DND-41 (cell line): ENCODE results near the gene PER1.
"Not testable (repeated sequence)": the region's sequence is repeated elsewhere in the genome, so short reads cannot be mapped to it uniquely, and the experiment has no call there.

Source experiments
- ATAC-seq: fragments of 200-7000 bp; cut with Tn5 transposase; 3 replicates; pipeline ENCODE4 v1.9.1; 2021; ENCODE audit warnings: low read depth; ENCODE audit not compliant: insufficient read depth
- DNase-seq: peaks from one replicate; pipeline ENCODE4 v3.0.0-alpha.2; 2020
- H2AFZ ChIP-seq: 2 replicates; pipeline ENCODE4 v1.6.0; 2012; ENCODE audit warnings: low read depth, low read length
- H3K27ac ChIP-seq: 2 replicates; pipeline ENCODE4 v1.5.1; 2012; ENCODE audit warnings: low read length, inconsistent platforms
- H3K27me3 ChIP-seq: fragments of 200-600 bp; sonication (generic); 2 replicates; pipeline ENCODE4 v1.6.0; 2012; ENCODE audit warnings: low read length, mild to moderate bottlenecking, inconsistent platforms; ENCODE audit not compliant: insufficient read depth, poor library complexity
- H3K36me3 ChIP-seq: 2 replicates; pipeline ENCODE4 v1.5.1; 2012; ENCODE audit warnings: low read length, inconsistent platforms; ENCODE audit not compliant: insufficient read depth
- H3K4me1 ChIP-seq: 2 replicates; pipeline ENCODE4 v1.5.1; 2012; ENCODE audit warnings: mild to moderate bottlenecking, low read length; ENCODE audit not compliant: insufficient read depth
- H3K4me2 ChIP-seq: 2 replicates; pipeline ENCODE4 v1.6.0; 2012; ENCODE audit warnings: mild to moderate bottlenecking, moderate library complexity, low read length, inconsistent platforms; ENCODE audit not compliant: insufficient read depth
- H3K4me3 ChIP-seq, 2 experiments: fragments of 200-600 bp in 1 of 2; shearing (Covaris generic) in 1 of 2; 2 replicates each; pipeline ENCODE4 v1.5.1; 2012 to 2016; ENCODE audit warnings: inconsistent platforms in 2 of 2, low read length in 2 of 2, mild to moderate bottlenecking in 2 of 2, low read depth in 1 of 2, moderate library complexity in 1 of 2
- H3K79me2 ChIP-seq: 2 replicates; pipeline ENCODE4 v1.6.0; 2012; ENCODE audit warnings: low read length, inconsistent platforms; ENCODE audit not compliant: insufficient read depth
- H3K9ac ChIP-seq: 2 replicates; pipeline ENCODE4 v1.6.0; 2012; ENCODE audit warnings: low read depth, mild to moderate bottlenecking, inconsistent platforms, low read length, moderate library complexity
- H3K9me3 ChIP-seq: 2 replicates; pipeline ENCODE4 v1.5.1; 2012; ENCODE audit warnings: low read length, moderate library complexity, mild to moderate bottlenecking, inconsistent platforms; ENCODE audit not compliant: insufficient read depth, severe bottlenecking
- H4K20me1 ChIP-seq: 2 replicates; pipeline ENCODE4 v1.6.0; 2012; ENCODE audit warnings: low read length; ENCODE audit not compliant: insufficient read depth
- CTCF ChIP-seq: IDR thresholded peaks from 2 replicates; pipeline ENCODE4 v1.5.1; 2012; ENCODE audit warnings: borderline replicate concordance, low read length, moderate library complexity, mild to moderate bottlenecking; ENCODE audit not compliant: poor library complexity, severe bottlenecking; ENCODE audit errors: extremely low read depth
- EZH2 ChIP-seq: IDR thresholded peaks from 3 replicates; pipeline ENCODE4 v1.6.1; 2012; ENCODE audit warnings: borderline replicate concordance, low read depth, mild to moderate bottlenecking, moderate library complexity, low read length, inconsistent platforms; ENCODE audit not compliant: severe bottlenecking

The PER1 gene

GRCh38 chr17:8175795-8176196 lies 23.6 kb upstream of the PER1 start:
- peak overlapping the region; percentile 81 for H3K27ac ChIP-seq

GRCh38 chr17:8173871-8174322 lies 21.7 kb upstream of the PER1 start:
- Histone ChIP-seq H3K36me3 (no peaks in the 10 kb centered on the region; the same call in 1 of the 2 replicates), H3K4me1 (peaks cover 54% of the 10 kb centered on the region), H3K9me3 (no peaks in the 10 kb centered on the region), H4K20me1 (no peaks in the 10 kb centered on the region), H3K4me2 (peak overlapping the region; percentile 80), H3K9ac (peak overlapping the region; percentile 74), H3K4me3 (peak overlapping the region; percentile 21 to 52; a peak in 3 of 4 replicates), H2AFZ (peak overlapping the region; percentile 54), H3K27ac (peak overlapping the region; percentile 96), H3K27me3 (no peaks in the 10 kb centered on the region), H3K79me2 (peaks cover 18% of the 10 kb centered on the region)
- ATAC-seq (no peak), DNase-seq (no peak)
- TF ChIP-seq CTCF (no peak), EZH2 (no peak)

More at GRCh38 chr17:8175795-8176196, 23.6 kb upstream of the PER1 start:
- Histone ChIP-seq H3K79me2 (peaks cover 18% of the 10 kb centered on the region), H2AFZ (peak overlapping the region; percentile 84), H3K9ac (peak overlapping the region; percentile 74), H3K27me3 (no peaks in the 10 kb centered on the region), H3K36me3 (no peaks in the 10 kb centered on the region; the same call in 1 of the 2 replicates), H3K4me3 (peak overlapping the region; percentile 40 to 78), H3K9me3 (no peaks in the 10 kb centered on the region), H3K4me2 (peak overlapping the region; percentile 80), H4K20me1 (no peaks in the 10 kb centered on the region), H3K4me1 (peaks cover 54% of the 10 kb centered on the region)
- peak; percentile 30 for DNase-seq
- no peak for TF ChIP-seq EZH2
- TF ChIP-seq CTCF, result no peak
- peak; percentile 20 for ATAC-seq

GRCh38 chr17:8173056-8173870 lies 21.1 kb upstream of the PER1 start:
- no peaks in the 10 kb centered on the region; the same call in 1 of the 2 replicates for H3K36me3 ChIP-seq
- peak; percentile 82 for ATAC-seq
- peak overlapping the region; percentile 21 to 52; a peak in 3 of 4 replicates for H3K4me3 ChIP-seq
- no peaks in the 10 kb centered on the region for H4K20me1 ChIP-seq
- H2AFZ ChIP-seq, result peak overlapping the region; percentile 54
- H3K9me3 ChIP-seq, result no peaks in the 10 kb centered on the region
- H3K27ac ChIP-seq, result peak overlapping the region; percentile 96
- peak overlapping the region; percentile 74 for H3K9ac ChIP-seq
- H3K27me3 ChIP-seq, result no peaks in the 10 kb centered on the region
- DNase-seq, result peak; percentile 88
- peaks cover 18% of the 10 kb centered on the region for H3K79me2 ChIP-seq
- H3K4me2 ChIP-seq, result peak overlapping the region; percentile 80
- TF ChIP-seq CTCF (no peak), EZH2 (no peak)
- H3K4me1 ChIP-seq, result peaks cover 54% of the 10 kb centered on the region

- H3K9me3 ChIP-seq, H3K4me3 ChIP-seq, H3K27me3 ChIP-seq, H3K9ac ChIP-seq, H3K79me2 ChIP-seq, H4K20me1 ChIP-seq, DNase-seq, H3K4me2 ChIP-seq, ATAC-seq, H3K27ac ChIP-seq, H3K36me3 ChIP-seq, H2AFZ ChIP-seq: not testable (repeated sequence)
- peaks cover 34% of the 10 kb centered on the region for H3K4me1 ChIP-seq
These were observed 18.0 kb upstream of the PER1 start for GRCh38 chr17:8170186-8170585.
